ENCODE results near the gene PPFIA4.

DNA sequence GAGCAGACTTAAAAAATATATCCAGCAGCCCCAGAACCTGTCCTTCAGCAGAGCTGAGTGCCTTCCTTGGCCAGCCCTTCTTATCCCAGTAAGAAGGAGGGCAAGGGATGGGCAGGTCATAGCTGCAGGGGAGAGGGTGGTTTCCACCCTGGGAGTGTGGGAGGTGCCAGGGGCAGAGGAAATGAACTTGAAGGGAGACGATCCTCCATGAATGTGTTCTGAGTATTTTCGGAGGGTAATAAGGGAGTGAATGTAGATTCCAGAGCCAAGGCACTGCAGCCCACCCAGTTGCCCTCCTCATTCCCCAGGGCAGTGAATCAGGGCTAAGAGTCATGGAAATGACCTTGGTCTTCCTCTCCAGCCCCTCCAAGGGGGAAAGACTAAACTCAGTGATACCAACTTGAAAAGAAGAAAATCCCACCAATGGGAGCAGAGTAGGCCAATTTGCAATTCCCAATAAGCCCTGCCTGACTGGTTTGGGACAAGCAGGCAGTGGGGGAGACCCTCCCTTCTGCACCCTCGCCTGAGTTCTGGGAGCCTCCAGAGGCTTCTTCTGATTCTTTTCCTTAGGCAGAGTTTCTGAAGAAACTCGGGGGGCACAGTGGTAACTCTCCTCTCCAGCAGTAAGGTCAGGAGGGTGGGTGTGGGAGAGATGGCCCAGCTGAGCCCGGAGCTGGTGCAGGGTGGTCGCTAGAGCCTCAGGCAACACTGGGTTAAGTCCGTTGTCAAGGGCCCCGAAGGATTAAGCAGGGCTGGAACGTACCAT lies 55.4 kb downstream of the PPFIA4 start:
- TF ChIP-seq, protein P1, sequence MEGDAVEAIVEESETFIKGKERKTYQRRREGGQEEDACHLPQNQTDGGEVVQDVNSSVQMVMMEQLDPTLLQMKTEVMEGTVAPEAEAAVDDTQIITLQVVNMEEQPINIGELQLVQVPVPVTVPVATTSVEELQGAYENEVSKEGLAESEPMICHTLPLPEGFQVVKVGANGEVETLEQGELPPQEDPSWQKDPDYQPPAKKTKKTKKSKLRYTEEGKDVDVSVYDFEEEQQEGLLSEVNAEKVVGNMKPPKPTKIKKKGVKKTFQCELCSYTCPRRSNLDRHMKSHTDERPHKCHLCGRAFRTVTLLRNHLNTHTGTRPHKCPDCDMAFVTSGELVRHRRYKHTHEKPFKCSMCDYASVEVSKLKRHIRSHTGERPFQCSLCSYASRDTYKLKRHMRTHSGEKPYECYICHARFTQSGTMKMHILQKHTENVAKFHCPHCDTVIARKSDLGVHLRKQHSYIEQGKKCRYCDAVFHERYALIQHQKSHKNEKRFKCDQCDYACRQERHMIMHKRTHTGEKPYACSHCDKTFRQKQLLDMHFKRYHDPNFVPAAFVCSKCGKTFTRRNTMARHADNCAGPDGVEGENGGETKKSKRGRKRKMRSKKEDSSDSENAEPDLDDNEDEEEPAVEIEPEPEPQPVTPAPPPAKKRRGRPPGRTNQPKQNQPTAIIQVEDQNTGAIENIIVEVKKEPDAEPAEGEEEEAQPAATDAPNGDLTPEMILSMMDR (IDR thresholded peaks at IDR 0.05 in 8 of 11, conservative IDR thresholded peaks at IDR 0.05 in 3 of 11) = no peak
- TF ChIP-seq POLR2AphosphoS5 (IDR thresholded peaks at IDR 0.05) (no peak), POLR2A (IDR thresholded peaks at IDR 0.05) (no peak)

All from spleen (tissue), 7 donors.